SU-DHL-6 (cell line): ENCODE results near the gene MCHR1.
"Not testable (repeated sequence)": the region's sequence is repeated elsewhere in the genome, so short reads cannot be mapped to it uniquely, and the experiment has no call there.

ENCODE experiments used
- H2AFZ ChIP-seq: fragments of 200-600 bp; sonication (generic); 2 replicates; pipeline ENCODE4 v1.6.1; 2014; ENCODE audit warnings: low read depth, mild to moderate bottlenecking, moderate library complexity, mixed read lengths, antibody characterized with exemption, low read length; ENCODE audit not compliant: severe bottlenecking
- H3F3A ChIP-seq: fragments of 200-600 bp; shearing (Covaris generic); 2 replicates; pipeline ENCODE4 v1.6.0; 2016; ENCODE audit warnings: antibody characterized with exemption, mild to moderate bottlenecking; ENCODE audit not compliant: insufficient read depth
- H3K27ac ChIP-seq: fragments of 200-600 bp; sonication (generic); 2 replicates; pipeline ENCODE4 v1.5.1; 2016; ENCODE audit warnings: low read depth, mild to moderate bottlenecking, low read length, moderate library complexity, mixed read lengths
- H3K27me3 ChIP-seq: fragments of 200-600 bp; sonication (generic), shearing (Covaris generic); 2 replicates; pipeline ENCODE4 v1.6.0; 2014; ENCODE audit warnings: mild to moderate bottlenecking, low read length
- H3K36me3 ChIP-seq: fragments of 200-600 bp; sonication (generic); 2 replicates; pipeline ENCODE4 v1.6.1; 2014; ENCODE audit warnings: mild to moderate bottlenecking, low read length, mixed read lengths
- H3K4me2 ChIP-seq: fragments of 300-600, 200-600 bp; shearing (Covaris generic), sonication (generic); 2 replicates; pipeline ENCODE4 v1.6.0; 2014; ENCODE audit warnings: low read length, low read depth, mild to moderate bottlenecking; ENCODE audit not compliant: poor library complexity, severe bottlenecking
- H3K4me3 ChIP-seq: fragments of 200-600 bp; sonication (generic); 2 replicates; pipeline ENCODE4 v1.5.1; 2014; ENCODE audit warnings: antibody characterized with exemption, low read length, mild to moderate bottlenecking, mixed read lengths; ENCODE audit not compliant: insufficient read depth, poor library complexity, severe bottlenecking
- H3K79me2 ChIP-seq: fragments of 200-600 bp; sonication (generic); 2 replicates; pipeline ENCODE4 v1.6.1; 2014; ENCODE audit warnings: mild to moderate bottlenecking, low read length, moderate library complexity; ENCODE audit not compliant: insufficient read depth
- H3K9ac ChIP-seq: fragments of 200-600 bp; sonication (generic); 2 replicates; pipeline ENCODE4 v1.7.0; 2014; ENCODE audit warnings: mild to moderate bottlenecking, low read length
- H3K9me2 ChIP-seq: fragments of 200-600 bp; sonication (generic); replicated peaks from 2 replicates; pipeline ENCODE4 v1.6.1; 2014; ENCODE audit warnings: low read length; ENCODE audit not compliant: insufficient read depth
- H3K9me3 ChIP-seq: fragments of 200-600 bp; sonication (generic); 2 replicates; pipeline ENCODE4 v1.6.1; 2014; ENCODE audit warnings: low read length, mixed read lengths; ENCODE audit not compliant: insufficient read depth
- H4K20me1 ChIP-seq: fragments of 200-600 bp; sonication (generic); 2 replicates; pipeline ENCODE4 v1.6.1; 2014; ENCODE audit warnings: low read depth, mild to moderate bottlenecking, antibody characterized with exemption, low read length, moderate library complexity, mixed read lengths
- CTCF ChIP-seq: fragments of 200-600 bp; sonication (generic); IDR thresholded peaks from one replicate; pipeline ENCODE4 v1.5.1; 2017; ENCODE audit warnings: antibody characterized with exemption, mild to moderate bottlenecking, low read length, moderate library complexity; ENCODE audit not compliant: insufficient read depth, poor library complexity, severe bottlenecking
- EZH2phosphoT487 ChIP-seq: fragments of 200-600 bp; sonication (generic), shearing (Covaris generic); conservative IDR thresholded peaks from 2 replicates; pipeline ENCODE4 v1.6.1; 2018; ENCODE audit warnings: mild to moderate bottlenecking, antibody characterized with exemption, low read length, moderate library complexity, mixed read lengths

The MCHR1 gene

GRCh38 chr22:40674274-40674673 lies 5.0 kb upstream of the MCHR1 start:
- Histone ChIP-seq H3K27ac (no peak overlapping the region), H3K36me3 (no peaks in the 10 kb centered on the region), H4K20me1 (no peaks in the 10 kb centered on the region), H3F3A (no peaks in the 10 kb centered on the region), H3K4me2 (no peak overlapping the region), H3K79me2 (no peaks in the 10 kb centered on the region), H2AFZ (no peak overlapping the region), H3K9ac (no peak overlapping the region), H3K4me3 (no peak overlapping the region), H3K9me2 (no peaks in the 10 kb centered on the region), H3K9me3 (no peaks in the 10 kb centered on the region), H3K27me3 (no peaks in the 10 kb centered on the region)
- TF ChIP-seq CTCF (no peak), EZH2phosphoT487 (no peak)

- H3K27me3 ChIP-seq, H4K20me1 ChIP-seq, H3K4me2 ChIP-seq, H3K27ac ChIP-seq, H3K9ac ChIP-seq, H3K79me2 ChIP-seq, H3F3A ChIP-seq, H3K4me3 ChIP-seq, H2AFZ ChIP-seq, H3K9me2 ChIP-seq, H3K9me3 ChIP-seq, H3K36me3 ChIP-seq: not testable (repeated sequence)
Observed at GRCh38 chr22:40676166-40676565, 3.1 kb upstream of the MCHR1 start.

- H3K9me3 ChIP-seq = no peaks in the 10 kb centered on the region
- no peaks in the 10 kb centered on the region for H3K9me2 ChIP-seq
- H2AFZ ChIP-seq = no peak overlapping the region
- no peak for TF ChIP-seq EZH2phosphoT487
- TF ChIP-seq CTCF = no peak
- no peaks in the 10 kb centered on the region for H3K27me3 ChIP-seq
- H3K9ac ChIP-seq = no peak overlapping the region
- no peaks in the 10 kb centered on the region for H3K79me2 ChIP-seq
- no peak overlapping the region for H3K4me3 ChIP-seq
- no peak overlapping the region for H3K27ac ChIP-seq
- no peak overlapping the region for H3K4me2 ChIP-seq
- no peaks in the 10 kb centered on the region for H4K20me1 ChIP-seq
- no peaks in the 10 kb centered on the region for H3F3A ChIP-seq
- H3K36me3 ChIP-seq = no peaks in the 10 kb centered on the region
Observed at GRCh38 chr22:40676644-40677043, 2.6 kb upstream of the MCHR1 start.

GRCh38 chr22:40678493-40679248 lies 613 bp upstream of the MCHR1 start:
- Histone ChIP-seq H2AFZ (no peak overlapping the region), H4K20me1 (no peaks in the 10 kb centered on the region), H3K27me3 (no peaks in the 10 kb centered on the region), H3K4me2 (no peak overlapping the region), H3K36me3 (no peaks in the 10 kb centered on the region), H3K9me3 (no peaks in the 10 kb centered on the region), H3K4me3 (no peak overlapping the region), H3K9me2 (no peaks in the 10 kb centered on the region), H3K27ac (no peak overlapping the region), H3F3A (no peaks in the 10 kb centered on the region), H3K9ac (no peak overlapping the region), H3K79me2 (no peaks in the 10 kb centered on the region)
- no peak for TF ChIP-seq EZH2phosphoT487
- TF ChIP-seq CTCF = no peak
